Measurements from ENCODE around the gene ZMYND10.

Gene ZMYND10

DNA sequence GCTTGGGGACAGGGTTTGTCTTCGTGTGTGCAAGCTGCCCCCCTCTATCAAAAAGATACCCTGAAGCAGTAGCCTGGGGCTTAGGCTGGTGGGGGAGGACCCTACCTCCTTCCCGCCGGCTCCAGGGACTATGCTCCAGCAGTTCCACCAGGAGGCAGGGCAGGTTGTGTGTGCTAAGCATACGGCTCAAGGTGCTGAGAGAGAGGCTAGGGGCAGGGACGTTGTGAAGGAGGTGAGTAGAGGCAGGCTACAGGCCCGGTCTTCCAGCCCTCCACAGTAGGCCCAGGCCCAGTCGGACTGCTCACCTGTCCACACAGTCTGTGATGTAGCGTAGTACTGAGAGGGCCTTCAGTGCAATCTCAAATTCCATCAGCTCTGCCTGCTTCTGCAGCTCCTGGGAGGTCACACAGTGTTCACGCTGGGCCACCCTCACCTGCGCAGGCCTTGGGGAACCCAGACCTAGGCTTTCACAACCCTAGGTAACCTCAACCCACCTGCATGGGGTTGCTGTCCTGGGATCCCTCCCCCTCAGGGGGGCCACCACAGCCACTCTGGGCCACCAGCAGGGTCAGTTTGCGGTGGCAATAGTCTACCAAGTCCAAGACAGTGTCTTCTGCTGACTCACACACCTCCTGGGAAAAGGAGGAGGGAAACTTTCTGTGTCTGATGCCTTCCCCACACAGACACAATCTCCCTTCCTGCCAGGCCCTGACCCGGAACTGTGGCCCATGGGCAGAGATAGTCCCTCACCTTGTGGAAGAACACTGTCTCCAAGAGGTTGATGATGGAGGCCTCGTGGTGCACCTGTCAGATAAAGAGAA is 2.5 kb downstream of the ZMYND10 start:
- no peak for DNase-seq

DNA sequence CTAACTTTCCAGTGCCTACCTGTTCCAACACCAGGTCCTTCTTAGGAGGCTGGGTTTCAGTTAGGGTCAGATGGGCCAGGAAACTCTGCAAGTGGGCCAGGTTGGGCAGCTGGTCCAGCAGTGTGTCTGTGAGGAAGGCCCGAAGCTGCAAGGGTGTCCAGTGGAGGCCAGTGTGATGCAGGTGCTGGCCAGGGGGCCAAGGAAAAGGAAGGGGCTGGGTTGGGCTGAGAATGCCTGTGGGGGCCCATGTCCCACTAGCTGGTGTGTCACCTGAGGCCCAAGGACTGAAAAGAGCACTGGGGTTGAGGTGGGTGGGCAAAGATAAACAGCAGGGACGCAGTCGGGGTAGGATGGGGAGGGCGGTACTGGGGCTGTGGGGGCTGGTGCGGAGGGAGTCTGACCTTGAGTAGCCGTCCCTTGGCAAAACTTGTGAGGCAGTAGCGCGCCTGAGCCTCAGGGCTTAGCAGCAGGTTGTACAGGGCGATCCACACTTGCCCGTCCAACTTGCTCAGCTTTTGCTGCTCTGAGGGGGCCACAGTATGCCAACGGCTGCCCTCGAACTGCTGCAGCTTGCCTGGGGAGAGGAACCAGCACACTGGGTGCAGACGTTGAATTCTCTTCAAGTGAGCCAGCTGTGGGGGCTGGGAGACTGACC is 3.4 kb downstream of the ZMYND10 start:
- no peak for DNase-seq

DNA sequence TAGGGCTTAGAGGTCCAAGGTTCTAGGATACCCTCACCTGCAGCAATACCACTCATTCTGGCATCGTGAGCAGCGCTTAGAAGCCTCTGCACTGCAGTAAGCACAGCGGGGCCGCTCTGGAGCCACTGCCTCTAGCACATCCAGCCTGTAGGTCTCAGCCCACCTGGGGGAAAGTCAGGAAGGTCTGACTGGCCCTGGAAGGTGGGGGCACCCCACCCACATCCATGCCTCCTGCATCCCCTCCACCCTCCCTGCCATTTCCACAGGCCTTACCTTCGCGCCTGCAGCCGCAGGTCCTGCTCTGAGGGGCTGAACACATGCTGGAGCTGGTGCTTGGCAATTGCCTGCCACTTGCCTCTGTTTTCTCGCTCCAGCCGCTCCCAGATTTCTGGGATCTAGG is 4.0 kb downstream of the ZMYND10 start:
- DNase-seq = no peak

DNA sequence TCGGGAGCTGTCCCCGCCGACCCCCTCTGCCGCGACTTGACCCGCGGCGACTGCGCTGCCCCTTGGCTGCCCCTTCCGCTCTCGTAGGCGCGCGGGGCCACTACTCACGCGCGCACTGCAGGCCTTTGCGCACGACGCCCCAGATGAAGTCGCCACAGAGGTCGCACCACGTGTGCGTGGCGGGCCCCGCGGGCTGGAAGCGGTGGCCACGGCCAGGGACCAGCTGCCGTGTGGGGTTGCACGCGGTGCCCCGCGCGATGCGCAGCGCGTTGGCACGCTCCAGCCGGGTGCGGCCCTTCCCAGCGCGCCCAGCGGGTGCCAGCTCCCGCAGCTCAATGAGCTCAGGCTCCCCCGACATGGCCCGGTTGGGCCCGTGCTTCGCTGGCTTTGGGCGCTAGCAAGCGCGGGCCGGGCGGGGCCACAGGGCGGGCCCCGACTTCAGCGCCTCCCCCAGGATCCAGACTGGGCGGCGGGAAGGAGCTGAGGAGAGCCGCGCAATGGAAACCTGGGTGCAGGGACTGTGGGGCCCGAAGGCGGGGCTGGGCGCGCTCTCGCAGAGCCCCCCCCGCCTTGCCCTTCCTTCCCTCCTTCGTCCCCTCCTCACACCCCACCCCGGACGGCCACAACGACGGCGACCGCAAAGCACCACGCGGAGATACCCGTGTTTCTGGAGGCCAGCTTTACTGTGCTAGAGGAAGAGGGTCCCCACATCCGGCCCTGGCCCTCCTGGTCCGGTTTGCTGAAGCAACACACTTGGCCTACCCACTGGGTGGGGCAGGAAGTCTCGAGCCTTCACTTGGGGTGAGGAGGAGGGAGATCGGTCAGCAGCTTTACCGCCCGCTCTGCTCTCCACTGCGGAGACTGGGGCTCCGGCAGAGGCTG is 4.8 kb downstream of the ZMYND10 start, which contains the start of gene RASSF1:
Gene RASSF1 (minus strand): TSS at position 389 of the 882 bp plus-strand sequence. CDS start 31 bp downstream, at position 358.
- DNase-seq = no peak

DNA sequence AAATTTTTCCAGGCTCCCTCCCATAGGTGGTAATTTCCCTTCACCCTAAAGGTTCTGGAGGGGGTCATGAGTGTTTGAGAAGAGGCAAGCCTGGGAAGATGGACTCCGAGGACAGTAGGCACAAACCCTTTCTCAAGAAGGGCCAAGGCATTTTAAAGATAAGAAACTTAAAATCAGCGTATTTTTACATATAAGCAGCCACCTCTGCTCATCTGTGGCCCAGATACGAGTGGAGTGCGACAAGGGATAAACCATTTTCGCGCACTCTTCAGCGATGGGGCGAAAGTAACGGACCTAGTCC is 5.4 kb downstream of the ZMYND10 start:
- no peak for DNase-seq

DNA sequence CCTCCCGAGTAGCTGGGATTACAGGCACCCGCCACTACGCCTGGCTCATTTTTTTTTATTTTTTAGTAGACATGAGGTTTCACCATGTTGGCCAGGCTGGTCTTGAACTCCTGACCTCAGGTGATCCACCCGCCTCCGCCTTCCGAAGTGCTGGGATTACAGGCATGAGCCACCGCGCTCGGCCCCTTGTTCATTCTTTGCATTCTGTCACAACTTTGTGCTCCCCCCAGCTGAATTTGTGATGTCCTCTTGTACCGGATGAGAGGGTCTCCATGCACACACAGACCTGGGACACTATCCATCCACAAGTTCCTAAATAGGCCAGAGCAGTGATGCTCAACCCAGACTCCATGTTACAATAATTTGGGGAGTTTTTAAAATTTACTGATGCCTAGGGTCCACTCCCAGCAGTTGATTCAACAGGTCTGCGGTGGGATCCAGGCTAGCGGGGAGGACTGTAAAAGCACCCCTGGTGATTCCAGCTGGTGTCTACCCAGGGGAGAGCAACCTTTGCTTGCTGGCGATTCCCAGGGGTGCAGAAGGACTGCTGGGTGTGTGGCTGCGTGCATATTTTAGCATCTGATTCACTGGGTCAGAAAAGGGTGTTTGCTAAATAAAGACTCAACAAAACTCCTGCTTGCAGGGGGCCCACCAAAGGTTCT is 5.9 kb downstream of the ZMYND10 start:
- no peak for DNase-seq

DNA sequence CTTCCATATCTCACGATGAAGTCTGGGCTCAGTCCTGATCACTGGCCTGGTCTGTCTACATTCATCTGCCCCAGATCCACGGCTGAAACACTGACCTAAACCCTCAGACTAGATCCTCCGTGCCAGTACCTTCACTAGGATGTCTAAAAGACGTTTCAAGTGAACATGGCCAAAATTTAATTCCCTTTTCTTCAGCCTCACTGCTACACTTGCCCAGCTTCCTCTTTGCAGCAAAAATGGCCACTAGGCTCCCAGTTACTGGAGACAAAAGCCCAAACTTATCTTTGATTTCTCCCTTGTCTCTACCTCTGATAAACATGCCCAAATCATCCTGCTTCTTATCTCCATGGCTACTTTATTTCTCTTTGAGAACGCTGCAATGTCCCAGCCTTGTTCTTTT is 6.6 kb downstream of the ZMYND10 start:
- no peak for DNase-seq

DNA sequence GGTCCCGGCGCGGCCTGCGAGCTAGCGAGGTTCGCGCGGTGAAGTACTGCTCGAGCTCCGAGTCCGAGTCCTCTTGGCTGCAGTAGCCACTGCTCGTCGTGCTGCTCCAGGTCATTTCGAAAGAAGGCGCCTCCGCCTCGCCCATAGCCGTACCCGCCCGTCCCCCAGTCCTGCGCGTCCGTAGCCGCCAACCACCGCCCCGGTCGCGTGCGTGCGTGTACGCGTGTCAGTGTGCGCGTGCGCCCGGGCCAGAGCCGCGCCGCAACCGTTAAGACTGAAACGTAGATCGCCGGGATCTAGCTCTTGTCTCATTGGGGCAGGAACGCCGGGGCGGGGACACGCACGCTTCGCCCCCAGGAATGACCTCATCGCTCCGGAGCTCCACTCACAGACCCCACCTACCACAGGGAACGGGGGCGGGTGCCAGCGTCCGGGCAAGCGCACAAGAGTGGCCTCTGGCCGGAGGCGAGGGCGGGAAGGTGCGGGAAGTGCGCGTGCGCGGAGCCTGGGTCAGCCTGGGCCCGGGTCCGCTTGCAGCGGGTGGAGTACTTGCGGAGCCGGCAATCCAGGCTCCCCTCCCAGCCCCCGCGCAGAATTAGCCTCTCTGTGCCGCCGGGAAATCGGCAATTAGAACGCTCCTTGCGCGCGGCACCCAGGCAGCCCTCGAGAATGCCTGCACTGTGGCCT is 8.2 kb downstream of the ZMYND10 start:
- peak; percentile 95 for DNase-seq

DNA sequence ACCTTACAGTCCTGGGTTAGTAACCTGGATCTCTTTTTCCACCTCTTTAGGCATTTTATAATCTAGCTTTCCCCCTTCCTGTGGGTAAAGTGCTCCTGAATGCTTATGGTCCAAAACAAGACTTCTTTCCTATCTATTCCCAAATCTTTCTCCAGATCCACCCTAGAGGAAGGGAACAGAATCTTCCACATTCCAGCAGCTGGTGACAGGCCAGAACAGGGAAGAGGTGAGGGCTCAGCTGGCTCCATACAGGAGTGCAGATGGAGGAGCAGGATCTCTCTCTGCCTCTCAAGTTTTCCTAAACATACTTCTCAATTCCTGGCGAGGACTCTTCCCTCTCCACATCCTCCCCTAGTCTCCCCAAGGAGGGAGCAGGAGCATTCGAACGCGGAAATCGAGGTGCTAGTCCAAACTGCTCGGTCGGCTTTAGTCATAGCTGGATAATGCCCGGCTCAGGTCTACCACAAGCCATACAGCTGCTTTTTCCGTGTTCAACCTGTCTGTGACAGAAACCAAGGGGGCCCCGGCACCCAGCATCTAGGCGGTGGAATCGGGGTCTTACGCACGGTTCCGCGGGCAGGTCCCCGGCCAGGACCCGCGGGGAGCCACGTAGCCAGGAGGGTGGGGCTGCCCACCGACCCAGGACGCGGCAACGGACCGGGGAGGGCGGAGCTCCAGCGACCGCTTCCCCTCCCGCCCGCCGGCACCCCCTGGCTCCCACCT is 8.9 kb downstream of the ZMYND10 start:
- no peak for DNase-seq

DNA sequence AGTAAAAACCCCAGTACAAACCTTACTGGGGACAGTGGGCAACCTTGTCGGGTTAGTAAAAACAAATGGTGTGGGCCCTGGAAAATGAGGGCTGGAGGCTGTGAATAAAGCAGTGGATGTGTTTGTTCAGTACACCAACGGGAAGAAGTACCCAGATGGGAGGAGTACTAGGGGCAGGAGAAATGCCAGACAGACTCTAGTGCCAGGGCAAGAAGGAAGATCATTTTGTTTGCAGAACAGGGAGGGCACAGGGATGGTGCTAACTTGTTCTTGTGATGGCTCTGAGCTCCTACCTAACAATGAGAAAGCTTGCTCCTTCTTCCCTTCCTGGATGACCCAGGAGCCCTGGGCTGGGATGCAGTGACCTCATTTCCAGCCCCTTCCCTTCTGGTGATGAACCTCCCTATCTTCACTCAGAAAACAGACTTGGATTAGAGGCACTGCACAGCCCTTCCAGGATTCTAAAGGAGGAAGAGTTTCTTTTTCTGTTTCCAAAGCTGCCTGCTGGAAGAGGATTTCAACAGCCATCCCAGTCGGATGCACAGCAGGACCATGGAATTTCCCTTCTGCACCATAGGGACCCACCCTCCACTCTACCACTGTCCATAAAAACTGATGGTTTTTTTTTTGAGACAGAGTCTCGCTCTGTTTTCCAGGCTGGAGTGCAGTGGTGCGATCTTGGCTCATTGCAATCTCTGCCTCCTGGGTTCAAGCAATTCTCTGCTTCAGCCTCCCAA is 11.0 kb downstream of the ZMYND10 start:
- DNase-seq = no peak

DNA sequence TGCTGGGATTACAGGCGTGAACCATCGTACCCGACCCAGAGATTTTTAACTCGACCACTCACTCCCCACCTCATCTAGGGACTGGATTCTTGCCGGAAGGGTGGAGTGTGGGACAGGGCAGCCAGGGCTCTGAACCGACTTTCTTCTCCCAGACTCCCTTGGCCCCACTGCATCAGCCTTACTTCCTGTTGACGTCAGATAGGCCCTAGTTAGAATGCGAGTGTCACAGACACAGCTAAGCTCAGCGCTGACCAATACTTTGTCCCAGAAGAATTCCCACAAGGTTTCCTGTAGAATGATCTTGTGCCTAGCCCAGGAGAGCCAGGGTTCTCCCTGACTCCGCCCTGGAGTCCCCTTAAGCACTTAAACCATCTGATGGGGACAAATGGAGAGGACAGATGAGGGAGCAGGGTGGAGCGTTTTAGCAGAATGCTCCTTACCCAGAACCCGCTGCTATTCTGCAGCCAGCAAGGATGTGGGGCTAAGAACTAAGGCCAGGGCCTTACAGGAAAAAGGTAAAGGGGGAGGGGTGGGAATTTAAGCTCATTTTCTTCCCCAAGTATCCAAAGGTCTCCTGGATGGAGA is 11.7 kb downstream of the ZMYND10 start:
- DNase-seq = no peak

DNA sequence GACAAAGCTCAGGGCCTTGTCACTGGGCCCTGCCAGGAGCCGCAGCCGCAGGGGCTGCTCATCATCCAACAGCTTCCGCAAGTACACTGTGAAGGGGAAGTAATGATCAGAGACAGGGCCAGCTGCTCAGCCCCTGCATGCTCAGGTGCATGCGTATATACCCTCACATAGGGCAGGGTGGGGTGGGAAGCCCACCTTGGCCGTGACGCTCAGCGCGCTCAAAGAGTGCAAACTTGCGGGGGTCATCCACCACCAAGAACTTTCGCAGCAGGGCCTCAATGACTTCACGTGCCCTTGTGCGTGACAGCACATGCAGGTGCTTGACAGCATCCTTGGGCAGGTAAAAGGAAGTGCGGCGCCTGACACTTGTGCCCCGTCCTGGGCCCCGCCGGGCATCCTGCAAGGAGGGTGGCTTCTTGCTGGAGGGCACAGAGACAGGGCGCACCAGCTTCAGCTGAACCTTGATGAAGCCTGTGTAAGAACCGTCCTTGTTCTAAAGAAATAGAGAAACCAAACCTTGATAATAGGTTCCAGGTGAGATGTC is 14.1 kb downstream of the ZMYND10 start:
- DNase-seq = no peak

DNA sequence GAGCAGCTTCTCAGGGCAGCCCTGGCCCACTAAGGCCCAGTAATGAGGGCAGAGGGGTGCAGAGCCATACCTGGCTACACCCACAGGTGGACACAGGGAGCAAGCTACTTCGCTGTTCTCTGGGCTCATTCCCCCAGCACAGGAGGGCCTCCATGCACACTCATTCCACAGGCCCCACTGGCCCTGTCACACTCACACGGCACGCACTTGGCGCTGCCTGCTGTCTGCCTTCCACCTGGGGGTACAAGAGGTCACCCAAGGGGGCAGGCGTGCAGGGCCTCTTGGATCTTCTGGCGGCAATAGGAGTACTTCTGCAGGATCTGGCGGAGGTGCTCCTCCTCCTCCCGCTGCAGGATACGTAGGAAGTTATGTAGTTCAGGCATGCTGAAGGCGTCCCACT is 15.2 kb downstream of the ZMYND10 start:
- no peak for DNase-seq

DNA sequence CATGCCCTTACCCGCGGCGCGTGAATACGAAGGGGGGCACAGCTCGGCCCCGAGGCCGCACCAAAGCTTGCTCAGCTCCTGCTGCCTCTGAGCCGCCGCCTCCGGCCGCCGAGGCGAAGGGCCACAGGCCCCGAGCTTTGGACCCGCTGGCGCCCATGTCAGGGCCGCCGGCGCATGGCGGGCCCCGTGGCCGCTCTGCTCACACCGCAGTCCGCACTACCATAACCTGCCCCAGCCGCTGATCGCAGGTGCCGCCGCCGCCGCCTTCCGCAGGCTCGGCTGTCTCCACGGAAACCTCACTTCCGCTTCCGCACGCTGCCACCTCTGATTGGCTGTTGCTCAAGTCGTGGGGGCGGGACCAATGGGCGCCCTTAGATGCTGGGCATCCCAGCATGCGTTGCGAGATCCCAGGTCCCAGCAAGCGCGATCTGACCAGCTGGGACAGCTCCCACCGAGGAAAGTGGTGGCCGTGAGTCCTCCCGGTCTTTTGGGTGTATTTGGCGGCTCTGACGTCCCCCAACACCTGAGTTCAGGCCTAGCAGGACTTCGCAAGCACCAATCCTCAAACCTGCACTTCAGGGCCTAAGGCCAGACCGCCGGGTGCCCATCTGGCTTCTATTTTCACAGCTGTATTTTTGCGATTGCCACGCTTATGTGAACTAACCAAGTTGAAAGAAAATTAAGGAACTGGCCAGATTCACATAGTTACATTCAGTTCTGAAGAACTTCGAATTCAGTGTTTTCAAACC is 17.4 kb downstream of the ZMYND10 start, which contains the start of gene TUSC2:
Gene TUSC2 (minus strand): TSS at position 281 of the 749 bp plus-strand sequence. CDS start 124 bp downstream, at position 157.
- peak; percentile 95 for DNase-seq

DNA sequence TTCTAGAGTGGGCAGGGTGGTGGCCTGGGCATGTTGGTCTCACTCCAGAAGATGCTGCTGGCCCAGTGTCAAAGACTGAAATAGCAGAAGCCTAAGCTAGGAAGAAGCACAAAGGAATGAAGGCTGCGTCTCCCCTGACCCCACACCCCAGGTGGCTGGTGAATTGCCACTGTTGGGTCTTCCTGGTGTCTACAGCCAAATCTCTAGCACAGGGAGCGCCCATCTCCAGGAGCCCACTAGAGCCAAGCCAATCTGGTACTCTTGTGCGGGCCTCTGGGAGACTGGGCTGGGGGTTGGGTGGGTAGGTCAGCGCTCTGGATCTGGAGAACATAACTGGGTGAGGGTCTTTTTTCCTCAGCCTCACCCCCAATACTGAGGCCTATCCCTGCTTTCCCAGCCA is 18.4 kb downstream of the ZMYND10 start:
- DNase-seq = no peak

DNA sequence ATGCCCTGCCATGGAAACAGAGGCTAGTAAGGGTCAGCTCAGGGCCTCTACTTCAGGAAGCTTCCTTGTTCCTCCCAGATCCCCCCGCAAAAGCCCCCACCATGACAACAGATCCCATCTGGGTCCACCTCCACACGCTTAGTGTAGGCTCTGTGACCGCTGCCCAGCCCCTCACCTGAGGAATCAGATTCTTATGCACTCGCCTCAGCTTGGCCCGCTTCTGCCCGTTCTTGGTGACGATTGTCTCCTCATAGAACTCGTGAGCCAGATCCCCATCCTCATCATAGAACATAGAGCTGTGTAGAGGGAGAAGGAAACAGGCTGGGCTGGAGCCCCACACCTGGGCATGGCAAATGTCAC is 19.4 kb downstream of the ZMYND10 start:
- DNase-seq = no peak

DNA sequence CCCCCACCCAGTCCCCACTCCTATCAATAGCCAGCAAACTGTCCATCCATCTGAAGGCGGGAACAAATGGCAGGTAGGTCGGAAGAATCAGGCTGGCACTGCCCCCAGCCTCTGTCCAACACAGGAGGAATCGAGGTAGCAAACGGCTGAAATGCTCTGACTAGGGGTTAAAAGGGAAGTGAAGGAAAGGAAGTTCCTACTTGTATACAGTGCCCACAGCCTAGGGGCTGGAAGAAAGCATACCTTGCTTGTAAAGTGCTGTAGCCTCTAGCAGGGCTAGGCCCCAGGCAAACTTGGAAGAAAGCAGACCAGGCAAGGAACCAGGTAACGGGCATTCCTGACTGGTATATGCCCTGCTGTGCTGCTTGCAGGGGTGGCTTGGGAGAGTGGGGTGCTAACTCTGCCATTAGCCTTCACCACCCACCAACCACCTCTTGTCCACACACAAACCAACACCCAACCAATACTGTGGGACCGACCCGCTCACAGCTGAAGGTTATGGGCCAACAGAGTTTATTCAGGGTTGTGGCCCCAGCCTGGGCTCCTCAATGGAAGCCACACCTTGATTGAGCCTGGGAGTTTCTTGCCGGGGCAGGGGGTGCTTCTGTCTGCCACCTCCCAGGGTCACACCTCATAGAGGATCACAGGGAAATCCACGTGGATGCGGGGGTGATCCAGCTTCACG is 19.9 kb downstream of the ZMYND10 start:
- no peak for DNase-seq

DNA sequence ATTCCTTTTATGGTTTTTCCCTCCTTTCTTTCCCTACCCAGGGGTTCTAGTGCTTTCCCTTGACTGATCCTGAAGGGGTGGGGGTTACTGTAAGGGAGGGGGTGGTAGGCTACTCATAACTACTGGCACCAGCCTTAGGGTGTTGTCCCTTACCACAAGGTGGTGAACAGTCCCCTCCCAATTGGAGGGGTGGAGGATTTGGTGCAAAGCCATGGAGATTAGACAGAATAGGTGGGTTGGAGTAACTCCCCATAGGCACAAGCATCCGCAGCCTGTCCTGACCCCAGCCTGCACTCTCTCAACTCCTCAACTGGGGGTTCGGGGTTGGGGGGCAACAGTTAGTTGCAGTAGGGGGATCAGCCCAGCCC is 20.4 kb downstream of the ZMYND10 start:
- DNase-seq = no peak
